ENCODE data around the gene TLX3. TPM values are rescaled to one million over a fixed set of nuclear protein-coding genes. Genes with fewer than 3 reads are reported as not detected.
A peak's percentile ranks its signal among the peaks of the same experiment; 100 is the strongest.

TLX3 gene
- polyA plus RNA-seq (ENCODE audit: low read depth in 6 of 6) = not detected

GRCh38 chr5:171308453-171309275 is at the start of gene TLX3:
Gene TLX3 (plus strand): TSS chr5:171309248. CDS start chr5:171309366, 118 bp downstream.
- H3K36me3 Mint-ChIP-seq = peaks cover 5 to 20% of the 10 kb centered on the region in 2 donors
- H3K27me3 Mint-ChIP-seq = peaks cover 44 to 83% (median 68%) of the 10 kb centered on the region in 3 donors
- peaks cover 14 to 28% (median 25%) of the 10 kb centered on the region in 3 donors for H3K4me1 Mint-ChIP-seq
- peak within 1 kb of the TSS in 5 of 8 donors; percentile 20 to 81 (median 37) for H3K4me3 Mint-ChIP-seq
- H3K27ac Mint-ChIP-seq = peak within 1 kb of the TSS in 1 of 6 donors; percentile 90
- DNase-seq (no peak), ATAC-seq (ENCODE audit: low read depth in 2 of 2) (no peak)
- H3K9me3 Mint-ChIP-seq = peaks cover 0 to 5% (median 2%) of the 10 kb centered on the region in 7 donors

DNA sequence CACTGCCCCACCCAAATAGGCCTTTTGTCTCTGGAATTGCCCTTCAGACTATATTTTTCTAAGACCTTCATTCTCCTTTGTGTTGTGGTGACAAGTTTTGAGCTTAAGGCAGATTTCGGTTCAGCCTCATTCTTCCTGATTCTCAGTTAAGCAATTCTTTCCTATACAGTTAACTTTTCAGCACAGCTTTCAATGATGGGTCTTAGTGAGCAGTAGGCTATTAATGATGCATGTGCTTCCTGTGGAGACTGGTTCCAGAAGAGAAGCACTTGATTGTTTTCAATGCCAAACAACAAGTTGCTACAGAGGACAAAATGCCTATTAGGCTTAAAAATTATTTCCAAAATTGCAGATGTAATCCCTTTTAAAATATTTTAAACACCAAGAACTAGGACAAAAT is 47.7 kb upstream of the TLX3 start:
- Mint-ChIP-seq H3K27me3 (peaks cover 5 to 10% (median 8%) of the 10 kb centered on the region in 3 donors), H3K36me3 (no peaks in the 10 kb centered on the region), H3K4me3 (no peak overlapping the region), H3K4me1 (no peaks in the 10 kb centered on the region), H3K27ac (no peak overlapping the region), H3K9me3 (peaks cover 0 to 4% (median 0%) of the 10 kb centered on the region in 7 donors)
- DNase-seq = no peak
- ATAC-seq (ENCODE audit: low read depth in 2 of 2) = no peak

GRCh38 chr5:171261904-171262303 is 47.1 kb upstream of the TLX3 start:
- Mint-ChIP-seq H3K9me3 (peaks cover 0 to 4% (median 0%) of the 10 kb centered on the region in 7 donors), H3K27me3 (peaks cover 5 to 10% (median 8%) of the 10 kb centered on the region in 3 donors), H3K4me1 (no peaks in the 10 kb centered on the region), H3K4me3 (no peak overlapping the region), H3K36me3 (no peaks in the 10 kb centered on the region), H3K27ac (no peak overlapping the region)
- no peak for ATAC-seq (ENCODE audit: low read depth in 2 of 2)
- DNase-seq = no peak

GRCh38 chr5:171263181-171263580 is 45.9 kb upstream of the TLX3 start:
- DNase-seq (no peak), ATAC-seq (ENCODE audit: low read depth in 2 of 2) (no peak)
- no peaks in the 10 kb centered on the region for H3K36me3 Mint-ChIP-seq
- H3K4me3 Mint-ChIP-seq = no peak overlapping the region
- H3K27ac Mint-ChIP-seq = no peak overlapping the region
- peaks cover 0 to 4% (median 0%) of the 10 kb centered on the region in 7 donors for H3K9me3 Mint-ChIP-seq
- peaks cover 5 to 10% (median 8%) of the 10 kb centered on the region in 3 donors for H3K27me3 Mint-ChIP-seq
- H3K4me1 Mint-ChIP-seq = no peaks in the 10 kb centered on the region

GRCh38 chr5:171264843-171265242 is 44.2 kb upstream of the TLX3 start:
- Mint-ChIP-seq H3K9me3 (no peaks in the 10 kb centered on the region), H3K27me3 (peaks cover 7 to 10% (median 8%) of the 10 kb centered on the region in 3 donors), H3K4me1 (no peaks in the 10 kb centered on the region), H3K4me3 (no peak overlapping the region), H3K27ac (no peak overlapping the region), H3K36me3 (no peaks in the 10 kb centered on the region)
- no peak for DNase-seq
- ATAC-seq (ENCODE audit: low read depth in 2 of 2) = no peak

DNA sequence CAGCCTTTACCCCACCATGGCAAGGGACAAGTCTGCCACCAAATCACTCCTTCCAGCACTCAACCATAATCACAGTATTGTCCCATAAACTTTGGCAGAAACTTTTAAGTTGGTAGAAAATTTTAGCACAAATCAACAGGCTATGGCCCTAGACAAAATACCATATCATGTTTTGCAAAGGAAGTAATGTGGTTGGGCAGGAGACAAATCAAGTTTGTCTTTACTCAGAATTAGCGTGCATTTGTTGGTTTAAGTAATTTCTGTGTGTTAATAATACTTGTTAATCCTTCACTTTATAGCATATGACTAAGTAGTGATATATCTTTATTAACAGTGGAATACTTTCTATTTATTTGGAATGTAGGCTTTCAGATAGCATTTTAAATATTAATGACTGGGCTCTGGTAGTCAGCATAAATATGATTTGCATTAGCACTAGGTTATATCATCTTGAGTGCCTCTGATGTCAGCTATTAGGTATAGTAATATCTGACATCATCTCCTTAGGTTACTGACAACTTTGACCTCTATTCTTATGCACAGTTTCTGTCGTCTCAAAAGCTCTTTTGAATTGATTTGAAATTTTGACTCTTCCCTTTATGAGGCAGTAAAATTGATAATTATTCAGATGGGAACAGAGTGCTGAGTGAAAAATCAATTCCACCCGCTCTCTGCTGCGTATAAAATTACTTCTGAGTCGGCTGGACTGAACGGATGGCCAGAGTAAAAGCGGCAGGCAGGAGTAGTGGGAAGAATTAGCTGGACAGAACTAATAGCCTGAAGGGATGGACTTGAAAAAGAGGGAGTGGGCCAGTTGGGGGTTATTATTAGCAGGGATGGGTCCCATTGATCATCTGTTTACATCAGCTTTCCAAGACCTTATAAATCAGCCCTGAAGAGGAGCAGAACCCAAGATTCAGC is 40.1 kb upstream of the TLX3 start:
- Mint-ChIP-seq H3K36me3 (no peaks in the 10 kb centered on the region), H3K27ac (no peak overlapping the region), H3K9me3 (peaks cover 0 to 8% (median 0%) of the 10 kb centered on the region in 7 donors), H3K27me3 (peaks cover 9 to 28% (median 10%) of the 10 kb centered on the region in 3 donors), H3K4me3 (no peak overlapping the region), H3K4me1 (no peaks in the 10 kb centered on the region)
- DNase-seq (no peak), ATAC-seq (ENCODE audit: low read depth in 2 of 2) (no peak)

GRCh38 chr5:171269717-171270116 is 39.3 kb upstream of the TLX3 start:
- H3K36me3 Mint-ChIP-seq = no peaks in the 10 kb centered on the region

GRCh38 chr5:171270136-171270535 is 38.9 kb upstream of the TLX3 start:
- DNase-seq = no peak
- no peak for ATAC-seq (ENCODE audit: low read depth in 2 of 2)
- no peaks in the 10 kb centered on the region for H3K4me1 Mint-ChIP-seq

More at GRCh38 chr5:171269717-171270116, 39.3 kb upstream of the TLX3 start:
- DNase-seq = no peak
- ATAC-seq (ENCODE audit: low read depth in 2 of 2) = no peak
- no peak overlapping the region for H3K4me3 Mint-ChIP-seq
- no peak overlapping the region for H3K27ac Mint-ChIP-seq
- peaks cover 7 to 24% (median 10%) of the 10 kb centered on the region in 3 donors for H3K27me3 Mint-ChIP-seq
- H3K9me3 Mint-ChIP-seq = peaks cover 0 to 8% (median 0%) of the 10 kb centered on the region in 7 donors
- no peaks in the 10 kb centered on the region for H3K4me1 Mint-ChIP-seq

DNA sequence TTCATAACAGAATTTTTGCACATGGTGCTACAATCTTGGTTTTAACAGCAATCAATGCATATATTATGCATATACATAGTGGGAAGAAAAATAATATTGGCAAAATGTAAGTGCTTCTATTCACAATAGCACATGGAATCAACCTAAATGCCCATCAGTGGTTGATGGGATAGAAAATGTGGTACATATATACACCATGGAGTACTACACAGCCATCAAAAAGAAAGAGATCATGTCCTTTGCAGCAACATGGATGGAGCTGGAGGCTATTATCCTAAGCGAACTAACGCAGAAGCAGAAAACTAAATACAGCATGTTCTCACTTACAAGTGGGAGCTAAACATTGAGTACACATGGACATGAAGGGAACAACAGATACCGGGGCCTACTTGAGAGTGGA is 37.2 kb upstream of the TLX3 start:
- H3K36me3 Mint-ChIP-seq = no peaks in the 10 kb centered on the region
- H3K4me3 Mint-ChIP-seq = no peak overlapping the region
- peaks cover 0 to 8% (median 0%) of the 10 kb centered on the region in 7 donors for H3K9me3 Mint-ChIP-seq
- H3K4me1 Mint-ChIP-seq = no peaks in the 10 kb centered on the region
- DNase-seq (no peak), ATAC-seq (ENCODE audit: low read depth in 2 of 2) (no peak)
- peaks cover 4 to 20% (median 10%) of the 10 kb centered on the region in 3 donors for H3K27me3 Mint-ChIP-seq
- no peak overlapping the region for H3K27ac Mint-ChIP-seq

More at GRCh38 chr5:171270136-171270535, 38.9 kb upstream of the TLX3 start:
- Mint-ChIP-seq H3K9me3 (peaks cover 0 to 8% (median 0%) of the 10 kb centered on the region in 7 donors), H3K27me3 (peaks cover 4 to 20% (median 10%) of the 10 kb centered on the region in 3 donors), H3K36me3 (no peaks in the 10 kb centered on the region), H3K27ac (no peak overlapping the region), H3K4me3 (no peak overlapping the region)

GRCh38 chr5:171272996-171273970 is 35.8 kb upstream of the TLX3 start:
- Mint-ChIP-seq H3K9me3 (peaks cover 0 to 8% (median 0%) of the 10 kb centered on the region in 7 donors), H3K27me3 (peaks cover 4 to 20% (median 10%) of the 10 kb centered on the region in 3 donors), H3K4me3 (no peak overlapping the region), H3K4me1 (no peaks in the 10 kb centered on the region), H3K27ac (peak overlapping the region in 1 of 6 donors; percentile 39), H3K36me3 (no peaks in the 10 kb centered on the region)
- ATAC-seq (ENCODE audit: low read depth in 2 of 2) (no peak), DNase-seq (no peak)

DNA sequence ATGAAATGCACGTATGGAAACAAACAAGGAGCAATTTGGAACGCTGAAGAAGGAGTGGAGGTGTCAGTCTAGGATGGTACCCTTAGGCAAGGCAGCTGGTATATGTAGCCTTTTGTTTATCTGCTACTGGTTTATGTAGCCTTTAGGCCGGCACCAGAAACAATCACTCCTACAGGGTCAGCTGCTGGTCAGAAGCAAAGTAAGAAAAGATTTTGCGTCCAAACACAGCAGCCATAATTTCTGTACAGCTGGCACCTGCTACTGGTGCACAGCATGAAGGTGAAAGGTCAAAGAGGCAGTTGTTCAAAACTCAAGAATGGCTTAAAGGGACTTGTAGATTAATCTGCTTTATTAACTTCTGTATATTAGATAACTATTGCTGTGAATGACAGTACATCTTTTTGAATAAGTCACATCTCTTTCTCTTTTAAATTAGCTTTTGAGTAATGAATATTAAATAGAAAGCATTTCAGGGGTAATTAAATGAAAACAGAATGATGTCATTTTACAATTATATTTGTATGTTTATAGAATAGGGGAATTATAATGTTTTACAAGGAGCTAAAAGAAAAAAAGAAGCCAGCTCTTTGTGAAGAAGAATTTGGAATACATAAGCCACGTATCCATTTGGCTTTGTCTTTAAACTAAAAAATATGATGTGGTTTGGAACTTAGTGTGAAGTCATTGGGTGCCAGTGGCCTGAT is 33.1 kb upstream of the TLX3 start:
- Mint-ChIP-seq H3K4me3 (no peak overlapping the region), H3K36me3 (no peaks in the 10 kb centered on the region), H3K27me3 (peaks cover 8 to 28% (median 12%) of the 10 kb centered on the region in 3 donors), H3K9me3 (peaks cover 0 to 8% (median 0%) of the 10 kb centered on the region in 7 donors), H3K27ac (no peak overlapping the region), H3K4me1 (no peaks in the 10 kb centered on the region)
- ATAC-seq (ENCODE audit: low read depth in 2 of 2) (no peak), DNase-seq (no peak)

DNA sequence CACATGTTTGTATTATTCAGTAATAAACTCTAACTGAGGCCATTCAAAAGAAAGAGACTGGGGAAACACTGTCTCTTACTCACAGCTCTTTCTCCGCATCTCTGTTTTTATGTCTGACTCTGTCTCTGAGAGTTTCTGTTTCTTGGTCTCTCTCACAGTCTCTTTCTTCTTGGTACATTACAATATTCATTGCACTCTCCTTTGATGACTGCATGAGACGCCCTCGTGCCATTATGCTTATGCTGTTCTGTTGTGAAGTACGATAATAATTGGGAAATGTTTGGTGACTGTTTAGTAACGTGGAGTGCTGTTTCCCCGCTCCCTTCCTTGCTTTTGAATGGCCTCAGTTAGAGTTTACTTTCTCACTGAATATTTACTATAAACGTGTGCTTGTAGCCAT is 25.3 kb upstream of the TLX3 start:
- Mint-ChIP-seq H3K27ac (peak overlapping the region in 1 of 6 donors; percentile 77), H3K4me3 (no peak overlapping the region), H3K9me3 (peaks cover 0 to 3% (median 0%) of the 10 kb centered on the region in 7 donors), H3K27me3 (peaks cover 20 to 27% (median 26%) of the 10 kb centered on the region in 3 donors), H3K36me3 (no peaks in the 10 kb centered on the region), H3K4me1 (no peaks in the 10 kb centered on the region)
- DNase-seq (no peak), ATAC-seq (ENCODE audit: low read depth in 2 of 2) (no peak)

Data from naive B cell (primary cell).